PFSK-1 (cell line): ENCODE results near the gene AZGP1.

Experiments used
- POLR2AphosphoS5 ChIP-seq: IDR thresholded peaks from 2 replicates; pipeline ENCODE4 v1.6.1; 2012; ENCODE audit warnings: low read depth, mild to moderate bottlenecking, control low read depth, low read length, moderate library complexity
- REST ChIP-seq, 2 experiments: IDR thresholded peaks; 2 replicates each; pipeline versions ENCODE4 v1.6.1 to v1.8.0; 2011 to 2012; ENCODE audit warnings: low read depth in 2 of 2, low read length in 2 of 2, control low read depth in 1 of 2, inconsistent platforms in 1 of 2, mild to moderate bottlenecking in 1 of 2, moderate library complexity in 1 of 2; ENCODE audit not compliant: insufficient read depth in 1 of 2
- TAF1 ChIP-seq: IDR thresholded peaks from 2 replicates; pipeline ENCODE4 v1.6.1; 2012; ENCODE audit warnings: low read length, control low read depth, borderline replicate concordance; ENCODE audit not compliant: insufficient read depth

GRCh38 chr7:100019908-100020307, 44.1 kb upstream of the AZGP1 start:
- TF ChIP-seq POLR2AphosphoS5, result no peak
- no peak for TF ChIP-seq REST (IDR thresholded peaks at IDR 0.05; ENCODE audit: insufficient read depth in 1 of 2, low read depth in 2 of 2, low read length in 2 of 2)
- no peak for TF ChIP-seq TAF1
